Measurements from ENCODE around the gene ABHD2.
"Not testable (repeated sequence)": the region's sequence is repeated elsewhere in the genome, so short reads cannot be mapped to it uniquely, and the experiment has no call there.

The ABHD2 gene

GRCh38 chr15:89135387-89136077 lies 47.3 kb downstream of the ABHD2 start:
- not testable (repeated sequence) for H3K27me3 ChIP-seq (ENCODE audit: low read depth, low read length); H3K4me3 ChIP-seq (ENCODE audit: low read depth in 1 of 2, low read length in 2 of 2); H3K27ac ChIP-seq (ENCODE audit: low read length); H3K9me3 ChIP-seq (ENCODE audit: control insufficient read depth in 1 of 2, low read length in 2 of 2)
- Histone ChIP-seq H3K4me1 (ENCODE audit: control insufficient read depth in 1 of 2, insufficient read depth in 2 of 2, low read length in 2 of 2) (peaks cover 27 to 30% of the 10 kb centered on the region in 2 donors), H3K36me3 (ENCODE audit: control insufficient read depth in 1 of 2, insufficient read depth in 2 of 2, low read length in 2 of 2) (peaks cover 0 to 18% of the 10 kb centered on the region in 2 donors)

DNA sequence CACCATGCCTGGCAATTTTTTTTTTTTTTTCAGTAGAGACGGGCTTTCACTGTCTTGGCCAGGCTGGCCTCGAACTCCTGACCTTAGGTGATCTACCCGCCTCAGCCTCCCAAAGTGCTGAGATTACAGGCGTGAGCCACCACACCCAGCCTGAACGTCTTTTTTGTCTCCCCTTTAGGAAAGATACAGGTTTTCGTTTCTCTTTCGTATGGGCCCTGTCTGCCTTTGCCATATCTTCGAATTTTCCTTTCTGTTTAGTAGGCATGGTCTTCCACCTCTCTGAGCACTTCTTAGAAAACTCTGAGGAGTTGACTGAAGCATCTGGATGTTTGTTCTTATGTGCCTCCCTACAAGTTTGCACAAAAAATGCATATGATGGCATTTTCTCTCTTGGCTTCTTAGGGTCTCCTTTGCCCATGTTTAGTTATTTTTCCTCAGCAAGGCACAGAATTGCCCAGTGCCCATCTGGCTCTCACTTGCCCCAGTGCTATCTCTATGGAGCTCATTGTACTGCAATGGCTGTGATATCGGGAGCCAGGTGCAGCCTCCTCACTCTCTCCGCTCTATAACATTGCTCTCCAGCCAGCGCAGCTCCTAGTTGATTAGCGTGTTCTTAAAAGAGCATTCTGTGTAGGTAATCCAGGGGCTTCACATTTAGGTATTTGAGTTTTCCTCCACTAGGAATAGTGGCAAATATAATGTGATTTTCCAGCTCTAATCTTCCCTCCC lies 48.0 kb downstream of the ABHD2 start:
- Histone ChIP-seq H3K4me1 (ENCODE audit: control insufficient read depth in 1 of 2, insufficient read depth in 2 of 2, low read length in 2 of 2) (peaks cover 29 to 30% of the 10 kb centered on the region in 2 donors), H3K36me3 (ENCODE audit: control insufficient read depth in 1 of 2, insufficient read depth in 2 of 2, low read length in 2 of 2) (peaks cover 0 to 12% of the 10 kb centered on the region in 2 donors), H3K27me3 (ENCODE audit: low read depth, low read length) (no peaks in the 10 kb centered on the region), H3K4me3 (ENCODE audit: low read depth in 1 of 2, low read length in 2 of 2) (no peak overlapping the region), H3K27ac (ENCODE audit: low read length) (peak overlapping the region; percentile 47), H3K9me3 (ENCODE audit: control insufficient read depth in 1 of 2, low read length in 2 of 2) (no peaks in the 10 kb centered on the region)

DNA sequence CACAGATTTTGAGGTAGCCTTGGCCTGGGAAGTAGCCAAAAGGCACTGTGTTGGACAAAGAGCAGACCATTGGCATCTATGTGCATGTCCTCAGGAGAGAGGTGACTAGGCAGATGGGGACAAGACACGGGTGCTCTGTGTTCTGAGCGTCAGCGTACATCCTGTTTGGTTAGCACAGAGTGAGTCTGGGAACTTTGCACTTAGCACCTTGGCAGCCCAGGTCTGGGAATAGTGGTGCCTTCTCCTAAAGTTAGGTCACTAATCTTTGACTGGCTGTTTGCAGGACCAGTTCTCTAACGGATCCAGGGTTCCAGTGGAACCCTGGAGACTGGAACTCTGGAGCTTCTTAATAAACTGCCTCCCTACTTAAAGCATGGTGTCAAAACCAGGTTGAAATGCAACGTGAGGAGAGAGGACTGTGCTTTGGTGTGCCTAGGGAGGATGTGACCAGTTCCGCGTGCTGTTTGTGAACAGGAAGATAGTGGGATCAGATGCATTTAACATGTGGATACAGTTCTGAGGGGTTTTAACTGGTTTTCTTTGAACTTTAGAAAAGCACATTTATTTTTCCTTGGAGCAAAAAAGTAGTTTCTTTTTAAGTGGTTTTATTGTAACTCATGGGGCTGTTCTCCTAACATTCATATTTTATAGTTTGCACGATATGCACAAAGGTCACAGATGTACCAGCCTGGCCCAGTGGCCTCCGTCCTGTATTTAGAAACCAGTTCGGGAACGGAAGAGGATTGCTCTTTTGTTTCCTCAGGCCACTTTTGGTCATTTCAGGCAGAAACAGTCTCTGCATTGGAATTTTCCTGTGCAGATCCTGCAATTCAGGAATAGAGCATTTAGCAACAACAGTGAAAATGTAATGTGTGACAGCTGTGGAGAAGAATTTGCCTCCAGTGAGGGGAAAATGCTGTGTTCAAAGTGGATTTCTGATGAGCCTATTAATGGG lies 48.8 kb downstream of the ABHD2 start:
- Histone ChIP-seq H3K9me3 (ENCODE audit: control insufficient read depth in 1 of 2, low read length in 2 of 2) (no peaks in the 10 kb centered on the region), H3K27me3 (ENCODE audit: low read depth, low read length) (no peaks in the 10 kb centered on the region), H3K4me1 (ENCODE audit: control insufficient read depth in 1 of 2, insufficient read depth in 2 of 2, low read length in 2 of 2) (peaks cover 28 to 29% of the 10 kb centered on the region in 2 donors), H3K4me3 (ENCODE audit: low read depth in 1 of 2, low read length in 2 of 2) (no peak overlapping the region), H3K27ac (ENCODE audit: low read length) (peak overlapping the region; percentile 47), H3K36me3 (ENCODE audit: control insufficient read depth in 1 of 2, insufficient read depth in 2 of 2, low read length in 2 of 2) (peaks cover 0 to 10% of the 10 kb centered on the region in 2 donors)

GRCh38 chr15:89137926-89138325 lies 49.7 kb downstream of the ABHD2 start:
- Histone ChIP-seq H3K36me3 (ENCODE audit: control insufficient read depth in 1 of 2, insufficient read depth in 2 of 2, low read length in 2 of 2) (peaks cover 0 to 10% of the 10 kb centered on the region in 2 donors), H3K27ac (ENCODE audit: low read length) (peak overlapping the region; percentile 47), H3K9me3 (ENCODE audit: control insufficient read depth in 1 of 2, low read length in 2 of 2) (no peaks in the 10 kb centered on the region), H3K27me3 (ENCODE audit: low read depth, low read length) (no peaks in the 10 kb centered on the region), H3K4me3 (ENCODE audit: low read depth in 1 of 2, low read length in 2 of 2) (no peak overlapping the region), H3K4me1 (ENCODE audit: control insufficient read depth in 1 of 2, insufficient read depth in 2 of 2, low read length in 2 of 2) (peaks cover 26 to 36% of the 10 kb centered on the region in 2 donors)

DNA sequence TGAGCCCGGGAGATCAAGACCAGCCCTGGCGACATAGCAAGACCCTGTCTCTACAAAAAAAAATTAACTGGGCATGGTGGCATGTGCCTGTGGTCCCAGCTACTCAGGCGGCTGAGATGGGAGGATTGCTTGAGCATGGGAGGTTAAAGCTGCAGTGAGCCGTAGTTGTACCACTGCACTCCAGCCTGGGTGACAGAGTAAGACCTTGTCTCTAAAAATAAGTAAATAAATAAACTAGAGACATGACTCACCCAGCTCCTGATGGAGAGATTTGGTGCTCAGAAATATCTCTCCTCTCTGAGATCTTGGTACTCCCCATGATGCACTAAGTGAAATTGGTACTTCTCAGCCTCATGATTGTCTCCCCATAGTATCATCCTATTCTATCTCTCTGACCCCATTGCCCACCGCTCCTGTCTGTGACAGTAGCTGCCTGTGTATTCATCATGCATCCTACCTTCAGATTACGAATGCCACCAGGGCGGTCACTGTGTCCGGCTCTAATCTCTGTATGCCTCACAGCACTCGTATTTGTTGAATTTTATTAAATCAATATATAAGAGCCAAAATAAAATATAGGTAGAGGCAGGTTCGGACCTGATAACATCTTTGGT lies 50.9 kb downstream of the ABHD2 start:
- no peak overlapping the region for H3K27ac ChIP-seq (ENCODE audit: low read length)
- peaks cover 26 to 43% of the 10 kb centered on the region in 2 donors for H3K4me1 ChIP-seq (ENCODE audit: control insufficient read depth in 1 of 2, insufficient read depth in 2 of 2, low read length in 2 of 2)

DNA sequence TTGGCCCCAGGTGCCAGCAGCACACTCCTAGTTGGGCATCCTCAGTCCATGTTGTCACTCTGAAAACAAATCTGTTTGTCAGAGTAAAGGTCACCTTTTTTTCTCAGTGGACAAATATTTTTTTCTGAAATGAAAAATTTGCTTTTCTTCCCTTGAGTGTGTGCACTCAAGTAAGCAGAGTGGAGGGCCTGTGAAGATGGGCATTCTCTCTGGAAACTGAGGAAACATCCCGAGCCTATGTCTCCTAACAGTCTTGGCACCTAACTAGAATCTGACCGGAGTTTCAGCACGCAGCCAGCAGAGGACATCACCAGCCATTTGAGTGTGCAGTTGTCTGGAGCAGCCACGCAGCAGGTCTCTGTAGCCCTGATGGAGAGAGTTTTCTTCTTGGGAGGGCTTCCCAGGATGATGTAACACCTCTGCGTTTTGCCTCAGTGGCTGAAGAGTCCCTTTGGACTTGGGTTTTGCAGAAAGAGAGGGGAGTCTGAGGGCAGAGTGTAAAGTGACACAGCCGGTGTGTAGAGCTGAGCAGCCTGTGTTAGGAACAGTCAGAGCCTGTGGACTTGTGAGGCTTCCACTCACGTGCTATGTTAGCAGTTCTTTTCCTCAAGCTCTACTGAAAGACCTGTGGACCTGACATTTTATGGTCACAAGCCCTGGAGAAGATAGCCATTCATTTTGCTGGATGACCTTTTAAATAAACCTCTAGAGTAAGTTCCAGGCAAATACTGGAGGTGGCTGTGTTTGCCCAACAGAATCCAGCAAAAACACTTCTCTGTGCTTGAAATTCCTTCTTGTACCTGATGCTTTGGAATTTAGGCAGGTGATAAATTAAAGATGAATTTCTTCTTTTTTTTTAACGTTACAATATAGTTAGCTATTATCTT lies 51.6 kb downstream of the ABHD2 start:
- H3K9me3 ChIP-seq (ENCODE audit: control insufficient read depth in 1 of 2, low read length in 2 of 2) = no peaks in the 10 kb centered on the region
- peaks cover 26 to 43% of the 10 kb centered on the region in 2 donors for H3K4me1 ChIP-seq (ENCODE audit: control insufficient read depth in 1 of 2, insufficient read depth in 2 of 2, low read length in 2 of 2)
- H3K27me3 ChIP-seq (ENCODE audit: low read depth, low read length) = no peaks in the 10 kb centered on the region
- no peak overlapping the region for H3K4me3 ChIP-seq (ENCODE audit: low read depth in 1 of 2, low read length in 2 of 2)
- H3K27ac ChIP-seq (ENCODE audit: low read length) = no peak overlapping the region
- peaks cover 0 to 10% of the 10 kb centered on the region in 2 donors for H3K36me3 ChIP-seq (ENCODE audit: control insufficient read depth in 1 of 2, insufficient read depth in 2 of 2, low read length in 2 of 2)

More for the DNA sequence above, 50.9 kb downstream of the ABHD2 start:
- H3K36me3 ChIP-seq (ENCODE audit: control insufficient read depth in 1 of 2, insufficient read depth in 2 of 2, low read length in 2 of 2) = peaks cover 0 to 10% of the 10 kb centered on the region in 2 donors
- no peaks in the 10 kb centered on the region for H3K9me3 ChIP-seq (ENCODE audit: control insufficient read depth in 1 of 2, low read length in 2 of 2)
- H3K27me3 ChIP-seq (ENCODE audit: low read depth, low read length) = no peaks in the 10 kb centered on the region
- H3K4me3 ChIP-seq (ENCODE audit: low read depth in 1 of 2, low read length in 2 of 2) = no peak overlapping the region

DNA sequence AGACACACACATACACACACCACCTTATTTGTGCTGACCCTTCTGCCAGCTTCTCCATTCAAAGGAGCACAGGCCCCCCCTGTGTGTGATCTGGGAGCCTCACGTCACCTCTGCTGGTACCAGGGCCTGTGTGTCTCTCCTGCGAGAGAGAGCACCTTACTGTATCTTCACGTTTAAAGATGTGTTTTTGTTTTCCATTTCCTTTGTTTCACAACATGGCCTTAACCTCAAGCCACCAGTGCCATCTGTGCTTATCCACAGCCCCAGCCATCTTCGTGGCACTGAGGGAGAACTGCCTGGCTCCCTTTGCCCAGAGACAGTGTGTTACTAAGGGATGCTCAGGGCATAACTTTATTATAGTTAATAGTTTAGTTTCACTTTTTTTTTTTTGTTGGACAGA lies 52.3 kb downstream of the ABHD2 start:
- no peaks in the 10 kb centered on the region for H3K27me3 ChIP-seq (ENCODE audit: low read depth, low read length)
- H3K27ac ChIP-seq (ENCODE audit: low read length) = no peak overlapping the region
- peaks cover 26 to 43% of the 10 kb centered on the region in 2 donors for H3K4me1 ChIP-seq (ENCODE audit: control insufficient read depth in 1 of 2, insufficient read depth in 2 of 2, low read length in 2 of 2)
- H3K36me3 ChIP-seq (ENCODE audit: control insufficient read depth in 1 of 2, insufficient read depth in 2 of 2, low read length in 2 of 2) = peaks cover 0 to 10% of the 10 kb centered on the region in 2 donors
- no peak overlapping the region for H3K4me3 ChIP-seq (ENCODE audit: low read depth in 1 of 2, low read length in 2 of 2)
- no peaks in the 10 kb centered on the region for H3K9me3 ChIP-seq (ENCODE audit: control insufficient read depth in 1 of 2, low read length in 2 of 2)

GRCh38 chr15:89141159-89141558 lies 52.9 kb downstream of the ABHD2 start:
- H3K36me3 ChIP-seq (ENCODE audit: control insufficient read depth in 1 of 2, insufficient read depth in 2 of 2, low read length in 2 of 2); H3K4me3 ChIP-seq (ENCODE audit: low read depth in 1 of 2, low read length in 2 of 2); H3K9me3 ChIP-seq (ENCODE audit: control insufficient read depth in 1 of 2, low read length in 2 of 2); H3K27me3 ChIP-seq (ENCODE audit: low read depth, low read length); H3K27ac ChIP-seq (ENCODE audit: low read length): not testable (repeated sequence)
- H3K4me1 ChIP-seq (ENCODE audit: control insufficient read depth in 1 of 2, insufficient read depth in 2 of 2, low read length in 2 of 2) = peaks cover 26 to 43% of the 10 kb centered on the region in 2 donors

GRCh38 chr15:89141885-89142284 lies 53.6 kb downstream of the ABHD2 start:
- Histone ChIP-seq H3K9me3 (ENCODE audit: control insufficient read depth in 1 of 2, low read length in 2 of 2) (no peaks in the 10 kb centered on the region), H3K36me3 (ENCODE audit: control insufficient read depth in 1 of 2, insufficient read depth in 2 of 2, low read length in 2 of 2) (peaks cover 0 to 10% of the 10 kb centered on the region in 2 donors), H3K27me3 (ENCODE audit: low read depth, low read length) (no peaks in the 10 kb centered on the region), H3K4me1 (ENCODE audit: control insufficient read depth in 1 of 2, insufficient read depth in 2 of 2, low read length in 2 of 2) (peaks cover 19 to 36% of the 10 kb centered on the region in 2 donors), H3K4me3 (ENCODE audit: low read depth in 1 of 2, low read length in 2 of 2) (no peak overlapping the region), H3K27ac (ENCODE audit: low read length) (no peak overlapping the region)

DNA sequence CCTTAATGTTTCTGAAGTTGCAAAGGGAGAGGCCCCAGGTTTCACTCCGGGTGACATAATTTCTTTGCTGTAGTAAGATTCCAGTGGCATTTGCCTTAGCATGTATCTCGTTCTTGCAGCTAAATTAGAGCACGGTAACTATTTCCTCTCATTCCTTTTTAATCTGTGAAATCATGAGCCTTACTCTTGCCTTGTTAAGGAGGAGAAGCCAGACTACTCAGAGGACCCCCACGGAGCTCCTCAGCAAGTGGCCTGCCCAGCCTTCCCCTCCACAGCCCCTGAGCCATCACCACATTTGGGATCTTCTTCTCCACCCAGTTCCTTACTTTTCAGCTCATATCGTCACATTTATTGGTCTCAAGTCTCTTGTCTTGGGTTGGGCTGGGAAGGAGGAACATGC lies 54.2 kb downstream of the ABHD2 start:
- Histone ChIP-seq H3K27me3 (ENCODE audit: low read depth, low read length) (no peaks in the 10 kb centered on the region), H3K4me1 (ENCODE audit: control insufficient read depth in 1 of 2, insufficient read depth in 2 of 2, low read length in 2 of 2) (peaks cover 15 to 30% of the 10 kb centered on the region in 2 donors), H3K4me3 (ENCODE audit: low read depth in 1 of 2, low read length in 2 of 2) (no peak overlapping the region), H3K36me3 (ENCODE audit: control insufficient read depth in 1 of 2, insufficient read depth in 2 of 2, low read length in 2 of 2) (peaks cover 0 to 5% of the 10 kb centered on the region in 2 donors), H3K9me3 (ENCODE audit: control insufficient read depth in 1 of 2, low read length in 2 of 2) (no peaks in the 10 kb centered on the region), H3K27ac (ENCODE audit: low read length) (no peak overlapping the region)
